ENCODE data around the gene DNAJB12. TPM values are rescaled to one million over a fixed set of nuclear protein-coding genes. Genes with fewer than 3 reads are reported as not detected.

DNAJB12 gene
- total and polyA plus RNA-seq, 4 donors = 22.9 to 41.5 (median 36.2) TPM

DNA sequence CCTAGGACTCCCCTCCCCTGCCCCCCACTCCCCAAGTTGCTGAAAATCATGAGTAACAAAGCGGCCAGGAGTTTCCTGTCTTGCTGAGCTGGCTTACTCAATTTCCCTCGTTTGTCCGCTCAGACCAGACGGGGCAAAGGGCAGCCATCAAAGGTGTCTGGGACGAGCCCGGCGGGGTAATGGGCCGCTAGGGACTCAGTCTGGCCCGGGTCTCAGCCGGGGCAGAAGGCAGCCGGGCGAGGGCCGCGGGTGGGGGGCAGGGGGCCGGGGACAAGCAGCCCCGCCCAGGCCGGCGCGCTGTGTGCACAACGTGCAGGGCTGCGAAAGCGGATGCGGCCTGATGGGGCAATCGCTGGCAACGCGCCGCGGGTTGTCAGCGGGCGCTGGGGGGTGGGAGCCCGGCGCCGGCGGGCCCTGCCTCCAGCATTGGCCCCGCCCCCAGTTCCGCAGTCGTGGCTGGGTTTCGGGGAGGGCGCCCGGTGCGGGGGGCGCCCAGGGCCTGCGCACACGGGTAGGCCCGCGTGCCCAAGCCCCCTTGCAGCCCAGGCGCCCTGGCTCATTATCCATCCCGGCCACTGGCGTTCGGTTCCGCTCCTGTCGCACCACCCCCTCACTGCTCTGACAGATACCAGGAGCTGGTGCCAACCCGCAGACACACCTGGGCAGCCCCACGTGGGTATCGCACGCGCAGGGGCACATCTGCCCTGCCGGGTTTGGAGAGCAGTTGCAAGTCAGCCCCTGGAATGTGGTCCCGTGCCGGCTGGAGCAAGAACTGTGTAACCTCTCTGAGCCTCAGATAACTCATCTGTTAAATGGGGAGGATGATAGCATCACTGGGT is 35.1 kb downstream of the DNAJB12 start:
- no peaks in the 10 kb centered on the region for H3K27me3 ChIP-seq (ENCODE audit: control insufficient read depth, insufficient read depth, low read length)
- 4% methylated on average over 60 of the region's 60 CpGs for WGBS (ENCODE audit: insufficient coverage)
- DNase-seq (ENCODE audit: low read depth in 4 of 6, low spot score in 6 of 6) = peak in 2 of 6 donors; percentile 89 to 92

DNA sequence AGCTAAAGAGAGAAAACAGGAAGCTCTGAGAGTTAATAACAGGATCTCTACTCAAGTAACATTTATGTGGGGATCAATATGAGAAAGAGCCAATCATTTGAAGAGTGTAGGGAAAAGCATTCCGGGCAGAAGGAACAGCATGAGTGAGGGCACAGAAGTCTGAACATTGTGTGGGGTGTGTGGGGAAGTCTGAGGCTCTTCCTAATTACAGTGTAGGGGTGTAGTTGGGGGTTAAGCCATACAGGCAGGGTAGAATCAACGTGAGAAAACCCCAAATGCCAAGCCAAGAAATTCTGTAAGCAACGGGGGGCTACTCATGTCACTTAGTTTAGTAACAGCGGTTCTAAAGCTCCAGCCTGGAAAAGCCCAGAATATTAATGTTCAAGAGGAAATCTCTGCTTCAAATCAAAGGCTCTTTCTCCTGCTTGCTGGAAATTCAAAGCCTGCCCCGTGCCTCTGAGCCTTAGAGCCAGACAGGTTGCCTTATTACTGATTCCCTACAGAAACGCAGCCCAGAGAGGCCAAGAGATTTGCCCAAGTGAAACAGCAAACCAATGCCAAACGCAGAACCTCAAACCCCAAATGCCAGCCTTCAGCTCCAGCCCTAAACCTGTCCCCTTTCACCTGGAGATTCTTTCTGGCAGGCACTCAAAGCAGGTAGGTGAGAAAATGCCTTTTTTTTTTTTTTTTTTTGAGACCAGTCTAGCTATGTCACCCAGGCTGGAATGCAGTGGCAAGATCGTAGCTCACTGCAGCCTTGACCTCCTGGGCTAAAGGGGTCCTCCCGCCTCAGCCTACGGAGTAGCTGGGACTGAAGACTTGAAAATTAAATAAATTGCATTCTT is 36.1 kb downstream of the DNAJB12 start:
- WGBS (ENCODE audit: insufficient coverage) = 90% methylated on average over 7 of the region's 10 CpGs
- DNase-seq (ENCODE audit: low read depth in 4 of 6, low spot score in 6 of 6) = no peak
- peak overlapping the region; percentile 16 for H3K4me3 ChIP-seq (ENCODE audit: low read depth, low read length)

More for the DNA sequence above, 35.1 kb downstream of the DNAJB12 start:
- Histone ChIP-seq H3K9me3 (ENCODE audit: control insufficient read depth, insufficient read depth, low read length) (no peaks in the 10 kb centered on the region), H3K4me3 (ENCODE audit: low read depth, low read length) (peak overlapping the region; percentile 35), H3K4me1 (ENCODE audit: control insufficient read depth, insufficient read depth, low read length) (peaks cover 60% of the 10 kb centered on the region), H3K36me3 (ENCODE audit: control insufficient read depth, insufficient read depth, low read length) (no peaks in the 10 kb centered on the region), H3K27ac (ENCODE audit: low read depth, low read length) (peak overlapping the region; percentile 89)

DNA sequence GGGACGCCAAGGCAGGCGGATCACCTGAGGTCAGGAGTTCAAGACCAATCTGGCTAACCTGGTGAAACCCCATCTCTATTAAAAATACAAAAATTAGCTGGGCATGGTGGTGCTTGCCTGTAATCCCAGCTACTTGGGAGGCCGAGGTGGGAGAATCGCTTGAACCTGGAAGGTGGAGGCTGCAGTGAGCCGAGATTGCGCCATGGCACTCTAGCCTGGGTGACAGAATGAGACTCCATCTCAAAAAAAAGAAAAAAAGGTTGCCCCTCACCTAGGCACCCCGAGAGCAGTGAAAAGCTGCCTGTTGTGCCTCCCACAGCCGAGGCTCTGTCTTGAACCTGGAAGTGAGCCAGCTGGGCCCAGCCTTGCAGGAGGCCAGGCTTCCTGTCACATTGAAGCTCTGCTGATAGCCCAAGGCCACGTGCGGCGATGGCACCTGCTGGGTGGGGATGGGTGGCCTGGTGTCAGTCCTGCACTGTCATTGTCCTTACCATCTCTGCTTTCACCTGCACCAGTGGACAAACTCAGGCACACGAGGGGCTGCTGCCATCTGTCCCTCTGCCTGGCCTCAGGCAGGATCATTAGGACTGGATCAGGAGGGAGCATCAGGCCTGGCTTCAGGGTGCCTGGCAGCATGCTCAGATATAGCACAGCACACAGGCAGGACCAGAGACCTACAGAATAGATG is 37.8 kb downstream of the DNAJB12 start:
- no peak overlapping the region for H3K4me3 ChIP-seq (ENCODE audit: low read depth, low read length)
- DNase-seq (ENCODE audit: low read depth in 4 of 6, low spot score in 6 of 6) = no peak
- no peak overlapping the region for H3K27ac ChIP-seq (ENCODE audit: low read depth, low read length)
- no peaks in the 10 kb centered on the region for H3K27me3 ChIP-seq (ENCODE audit: control insufficient read depth, insufficient read depth, low read length)
- no peaks in the 10 kb centered on the region for H3K9me3 ChIP-seq (ENCODE audit: control insufficient read depth, insufficient read depth, low read length)
- no peaks in the 10 kb centered on the region for H3K36me3 ChIP-seq (ENCODE audit: control insufficient read depth, insufficient read depth, low read length)
- H3K4me1 ChIP-seq (ENCODE audit: control insufficient read depth, insufficient read depth, low read length) = peaks cover 54% of the 10 kb centered on the region
- WGBS (ENCODE audit: insufficient coverage) = 41% methylated on average over 6 of the region's 12 CpGs

More for the DNA sequence above, 36.1 kb downstream of the DNAJB12 start:
- H3K36me3 ChIP-seq (ENCODE audit: control insufficient read depth, insufficient read depth, low read length) = no peaks in the 10 kb centered on the region
- no peaks in the 10 kb centered on the region for H3K9me3 ChIP-seq (ENCODE audit: control insufficient read depth, insufficient read depth, low read length)
- H3K4me1 ChIP-seq (ENCODE audit: control insufficient read depth, insufficient read depth, low read length) = peaks cover 54% of the 10 kb centered on the region
- H3K27ac ChIP-seq (ENCODE audit: low read depth, low read length) = peak overlapping the region; percentile 61
- H3K27me3 ChIP-seq (ENCODE audit: control insufficient read depth, insufficient read depth, low read length) = no peaks in the 10 kb centered on the region

DNA sequence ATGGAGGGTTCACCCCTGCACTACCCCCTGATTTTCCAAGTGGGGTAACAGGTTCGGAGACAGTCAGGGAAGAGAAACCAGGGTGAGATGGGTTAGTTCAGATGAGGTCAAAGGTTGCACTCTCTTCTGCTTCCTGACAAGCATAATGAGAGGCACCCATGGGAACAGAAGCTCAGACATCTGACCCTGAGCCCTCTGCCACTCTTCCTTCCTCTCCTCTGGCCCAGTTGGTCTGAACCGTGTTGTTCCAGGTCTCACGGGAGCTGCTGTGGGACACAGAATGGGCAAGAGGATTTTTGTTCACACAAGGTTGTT is 38.4 kb downstream of the DNAJB12 start:
- Histone ChIP-seq H3K36me3 (ENCODE audit: control insufficient read depth, insufficient read depth, low read length) (no peaks in the 10 kb centered on the region), H3K27ac (ENCODE audit: low read depth, low read length) (peak overlapping the region; percentile 70), H3K4me1 (ENCODE audit: control insufficient read depth, insufficient read depth, low read length) (peaks cover 51% of the 10 kb centered on the region), H3K27me3 (ENCODE audit: control insufficient read depth, insufficient read depth, low read length) (no peaks in the 10 kb centered on the region), H3K4me3 (ENCODE audit: low read depth, low read length) (no peak overlapping the region), H3K9me3 (ENCODE audit: control insufficient read depth, insufficient read depth, low read length) (no peaks in the 10 kb centered on the region)
- no peak for DNase-seq (ENCODE audit: low read depth in 4 of 6, low spot score in 6 of 6)
- WGBS (ENCODE audit: insufficient coverage) = no CpG with 5 or more reads among the region's 3 CpGs

DNA sequence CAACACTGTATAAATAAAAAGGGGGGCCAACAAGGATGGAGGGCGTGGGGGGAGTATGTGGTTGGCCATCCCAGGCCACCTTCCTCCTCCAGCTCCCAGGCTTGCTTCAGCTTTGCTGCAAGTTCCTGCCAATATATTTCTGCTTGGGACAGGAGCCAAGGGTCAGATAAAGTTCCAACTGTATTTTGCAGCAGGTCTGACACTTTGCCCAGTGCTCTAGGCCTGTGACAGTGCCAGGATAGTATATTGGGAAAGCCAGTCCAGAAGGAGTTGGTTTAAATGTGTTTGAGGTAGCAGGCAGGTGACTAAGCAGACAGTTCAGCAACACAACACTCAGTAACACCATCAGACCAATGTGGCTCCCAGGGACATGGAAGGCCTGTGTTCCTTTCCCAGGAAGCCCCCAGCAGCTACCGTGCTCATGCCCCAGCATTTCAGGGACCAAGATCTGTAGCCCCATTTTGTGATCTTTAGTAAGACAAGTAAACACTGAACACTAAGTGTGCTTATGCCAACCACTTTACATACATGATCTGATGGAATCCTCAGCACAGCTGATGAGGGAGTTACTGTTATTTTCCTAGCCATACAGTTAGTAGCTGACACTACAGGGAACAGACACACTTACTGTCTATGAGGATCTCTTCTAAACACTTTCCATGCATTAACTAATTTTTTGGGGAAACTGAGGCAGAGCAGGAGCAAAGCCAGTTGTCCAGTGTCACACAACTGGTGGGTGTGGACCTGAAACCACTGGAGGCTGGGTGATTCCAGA is 38.9 kb downstream of the DNAJB12 start:
- 50% methylated on average over 1 of the region's 2 CpGs for WGBS (ENCODE audit: insufficient coverage)
- Histone ChIP-seq H3K36me3 (ENCODE audit: control insufficient read depth, insufficient read depth, low read length) (no peaks in the 10 kb centered on the region), H3K4me3 (ENCODE audit: low read depth, low read length) (no peak overlapping the region), H3K4me1 (ENCODE audit: control insufficient read depth, insufficient read depth, low read length) (peaks cover 47% of the 10 kb centered on the region), H3K27ac (ENCODE audit: low read depth, low read length) (peak overlapping the region; percentile 70), H3K9me3 (ENCODE audit: control insufficient read depth, insufficient read depth, low read length) (no peaks in the 10 kb centered on the region), H3K27me3 (ENCODE audit: control insufficient read depth, insufficient read depth, low read length) (no peaks in the 10 kb centered on the region)
- DNase-seq (ENCODE audit: low read depth in 4 of 6, low spot score in 6 of 6) = peak in 2 of 6 donors; percentile 51 to 69

DNA sequence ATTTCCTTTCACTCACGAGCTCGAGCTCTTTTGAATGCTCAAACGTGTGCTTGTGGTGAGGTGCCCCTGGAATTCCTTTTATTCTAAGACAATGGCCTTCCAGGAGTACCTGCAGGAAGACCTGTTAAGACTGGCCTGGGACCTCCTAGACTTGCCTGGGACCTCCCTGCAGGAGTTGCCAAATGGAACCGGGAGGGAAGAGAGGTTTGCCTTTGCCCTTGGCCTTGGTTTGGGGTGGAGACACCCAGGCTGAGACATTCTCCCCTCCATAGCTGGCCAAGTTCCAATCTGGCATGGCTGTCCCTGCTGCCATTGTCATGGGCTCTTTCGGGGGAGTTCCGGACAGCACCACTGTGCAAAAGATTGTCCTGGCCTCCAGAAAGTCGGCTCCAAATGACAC is 39.7 kb downstream of the DNAJB12 start:
- H3K4me1 ChIP-seq (ENCODE audit: control insufficient read depth, insufficient read depth, low read length) = peaks cover 47% of the 10 kb centered on the region
- peak in 1 of 6 donors; percentile 45 for DNase-seq (ENCODE audit: low read depth in 4 of 6, low spot score in 6 of 6)
- H3K27ac ChIP-seq (ENCODE audit: low read depth, low read length) = peak overlapping the region; percentile 70
- no peaks in the 10 kb centered on the region for H3K27me3 ChIP-seq (ENCODE audit: control insufficient read depth, insufficient read depth, low read length)
- no peak overlapping the region for H3K4me3 ChIP-seq (ENCODE audit: low read depth, low read length)
- H3K36me3 ChIP-seq (ENCODE audit: control insufficient read depth, insufficient read depth, low read length) = no peaks in the 10 kb centered on the region
- WGBS (ENCODE audit: insufficient coverage) = 18% methylated on average over 4 of the region's 7 CpGs
- no peaks in the 10 kb centered on the region for H3K9me3 ChIP-seq (ENCODE audit: control insufficient read depth, insufficient read depth, low read length)

DNA sequence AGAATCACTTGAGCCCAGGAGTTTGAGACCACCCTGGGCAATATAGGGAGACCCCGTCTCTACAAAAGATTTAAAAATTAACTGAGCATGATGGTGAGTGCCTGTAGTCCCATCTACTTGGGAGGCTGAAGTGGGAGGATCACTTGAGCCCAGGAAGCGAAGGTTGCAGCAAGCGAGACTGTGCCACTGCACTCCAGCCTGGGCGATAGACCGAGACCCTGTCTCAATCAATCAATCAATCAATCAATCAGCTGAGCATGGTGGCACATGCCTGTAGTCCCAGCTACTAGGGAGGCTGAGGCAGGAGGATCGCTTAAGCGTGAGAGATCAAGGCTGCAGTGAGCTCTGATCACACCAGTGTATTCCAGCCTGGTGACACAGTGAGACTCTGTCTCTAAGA is 40.5 kb downstream of the DNAJB12 start:
- Histone ChIP-seq H3K9me3 (ENCODE audit: control insufficient read depth, insufficient read depth, low read length) (no peaks in the 10 kb centered on the region), H3K4me3 (ENCODE audit: low read depth, low read length) (no peak overlapping the region), H3K27me3 (ENCODE audit: control insufficient read depth, insufficient read depth, low read length) (no peaks in the 10 kb centered on the region), H3K36me3 (ENCODE audit: control insufficient read depth, insufficient read depth, low read length) (no peaks in the 10 kb centered on the region), H3K4me1 (ENCODE audit: control insufficient read depth, insufficient read depth, low read length) (peaks cover 49% of the 10 kb centered on the region), H3K27ac (ENCODE audit: low read depth, low read length) (no peak overlapping the region)
- no peak for DNase-seq (ENCODE audit: low read depth in 4 of 6, low spot score in 6 of 6)
- 100% methylated on average over 3 of the region's 7 CpGs for WGBS (ENCODE audit: insufficient coverage)

DNA sequence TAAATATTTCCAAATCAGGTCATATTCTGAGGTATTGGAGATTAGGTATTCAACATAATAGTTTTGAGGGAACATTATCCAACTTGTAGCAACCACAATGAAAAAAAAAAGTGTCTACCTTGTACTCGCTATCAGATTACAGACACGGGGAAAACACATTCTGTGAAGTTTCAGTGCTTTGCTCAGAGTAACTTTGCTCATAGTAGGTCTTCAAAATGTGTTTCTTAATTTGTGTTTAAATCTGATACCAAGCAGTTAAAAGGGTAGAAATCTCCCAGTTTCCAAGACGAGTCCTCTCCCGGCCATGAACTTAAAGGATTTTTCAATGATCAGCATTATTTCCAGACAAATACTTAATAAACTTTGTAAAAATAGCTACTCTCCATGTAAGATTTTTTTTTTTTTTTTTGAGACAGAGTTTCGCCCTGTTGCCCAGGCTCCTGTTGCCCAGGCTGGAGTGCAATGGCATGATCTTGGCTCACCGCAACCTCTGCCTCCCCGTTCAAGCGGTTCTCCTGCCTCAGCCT is 41.8 kb downstream of the DNAJB12 start:
- Histone ChIP-seq H3K27ac (ENCODE audit: low read depth, low read length) (no peak overlapping the region), H3K4me3 (ENCODE audit: low read depth, low read length) (no peak overlapping the region), H3K36me3 (ENCODE audit: control insufficient read depth, insufficient read depth, low read length) (no peaks in the 10 kb centered on the region), H3K9me3 (ENCODE audit: control insufficient read depth, insufficient read depth, low read length) (no peaks in the 10 kb centered on the region), H3K27me3 (ENCODE audit: control insufficient read depth, insufficient read depth, low read length) (no peaks in the 10 kb centered on the region), H3K4me1 (ENCODE audit: control insufficient read depth, insufficient read depth, low read length) (peaks cover 52% of the 10 kb centered on the region)
- 90% methylated on average over 2 of the region's 8 CpGs for WGBS (ENCODE audit: insufficient coverage)
- DNase-seq (ENCODE audit: low read depth in 4 of 6, low spot score in 6 of 6) = no peak

DNA sequence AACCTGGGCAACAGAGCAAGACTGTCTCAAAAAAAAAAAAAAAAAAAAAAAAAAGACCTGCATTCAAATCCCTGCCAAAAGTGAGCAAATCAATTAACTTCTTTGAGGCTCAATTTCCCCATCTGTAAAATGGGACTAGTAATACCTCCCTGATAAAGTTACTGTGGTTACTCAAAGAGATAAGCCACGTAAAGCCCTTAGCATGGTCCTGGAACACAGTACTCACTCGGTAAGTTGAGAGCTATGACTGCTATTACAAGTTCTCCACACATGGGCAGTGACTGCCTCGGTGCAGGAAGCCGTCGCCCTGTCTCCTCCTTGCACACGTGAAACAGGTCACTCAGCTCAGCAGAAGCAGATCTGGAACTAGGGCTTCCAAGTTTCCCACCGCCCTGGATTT is 43.1 kb downstream of the DNAJB12 start:
- no peaks in the 10 kb centered on the region for H3K27me3 ChIP-seq (ENCODE audit: control insufficient read depth, insufficient read depth, low read length)
- H3K4me3 ChIP-seq (ENCODE audit: low read depth, low read length) = no peak overlapping the region
- H3K36me3 ChIP-seq (ENCODE audit: control insufficient read depth, insufficient read depth, low read length) = no peaks in the 10 kb centered on the region
- no peak for DNase-seq (ENCODE audit: low read depth in 4 of 6, low spot score in 6 of 6)
- H3K27ac ChIP-seq (ENCODE audit: low read depth, low read length) = no peak overlapping the region
- H3K9me3 ChIP-seq (ENCODE audit: control insufficient read depth, insufficient read depth, low read length) = no peaks in the 10 kb centered on the region
- H3K4me1 ChIP-seq (ENCODE audit: control insufficient read depth, insufficient read depth, low read length) = peaks cover 46% of the 10 kb centered on the region
- 93% methylated on average over 4 of the region's 7 CpGs for WGBS (ENCODE audit: insufficient coverage)

Data from spinal cord (tissue), 10 donors.